GM12878 (cell line): ENCODE data around the gene ADPRS. TPM values are rescaled to one million over a fixed set of nuclear protein-coding genes. Genes with fewer than 3 reads are reported as not detected.

Source experiments
- ATAC-seq: fragments of 200-7000 bp; cut with Tn5 transposase; 3 replicates; pipeline ENCODE4 v1.9.1; 2020; ENCODE audit warnings: mild to moderate bottlenecking, moderate library complexity
- BruUV-seq: library from RNA; stranded (reverse); fragments of 400-500 nt; replicated peaks from 2 replicates; lab custom pipeline; 2021; lab: Mats Ljungman, UMichigan
- CTCF ChIA-PET: fragments of 300-600 bp; sonication (Branson Sonifier 250); formaldehyde crosslinking; extraction: SDS; loops from one replicate; lab custom pipeline; 2021; ENCODE audit warnings: inconsistent platforms; lab: Yijun Ruan, JAX
- POLR2A ChIA-PET: fragments of 350-600 bp; formaldehyde crosslinking; extraction: SDS; loops from one replicate; lab custom pipeline; 2021; ENCODE audit warnings: inconsistent platforms; lab: Charles Lee
- RAD21 ChIA-PET: fragments of 300-600 bp; sonication (Branson Sonifier 250); formaldehyde crosslinking; loops from one replicate; lab custom pipeline; 2023; ENCODE audit warnings: antibody characterized with exemption; ENCODE audit not compliant: unreplicated experiment; lab: Charles Lee
- SMC1A ChIA-PET: fragments of 300-600 bp; sonication (Branson Sonifier 250); formaldehyde crosslinking; loops from one replicate; lab custom pipeline; 2023; ENCODE audit not compliant: unreplicated experiment, uncharacterized antibody; lab: Charles Lee
- DNase-seq: peaks from one replicate; pipeline ENCODE4 v3.0.0-alpha.2; 2011; ENCODE audit warnings: low read depth, low spot score
- FAIRE-seq: peaks from 3 replicates; lab custom pipeline; 2011; peaks lifted over from hg19 to GRCh38; lab: Jason Lieb, UNC
- H2AFZ ChIP-seq: 2 replicates; pipeline ENCODE4 v1.6.0; 2011; ENCODE audit warnings: low read depth, low read length, control low read depth; ENCODE audit not compliant: control insufficient read depth
- H3K27ac ChIP-seq: 2 replicates; pipeline ENCODE4 v1.5.1; 2011; ENCODE audit warnings: control low read depth; ENCODE audit not compliant: control insufficient read depth, insufficient read depth
- H3K27me3 ChIP-seq, 2 experiments: replicated peaks in 1 of 2; 2 replicates each; pipeline versions ENCODE4 v1.6.0 to v1.6.1; 2011; ENCODE audit warnings: low read length in 1 of 2; ENCODE audit not compliant: control insufficient read depth in 2 of 2, insufficient read depth in 2 of 2
- H3K36me3 ChIP-seq, 2 experiments: 2 replicates each; pipeline ENCODE4 v1.5.1; 2011; ENCODE audit warnings: low read length in 1 of 2; ENCODE audit not compliant: control insufficient read depth in 2 of 2, insufficient read depth in 2 of 2
- H3K4me1 ChIP-seq: 2 replicates; pipeline ENCODE4 v1.6.1; 2011; ENCODE audit warnings: mild to moderate bottlenecking, low read length, moderate library complexity, mixed read lengths; ENCODE audit not compliant: control insufficient read depth, insufficient read depth
- H3K4me2 ChIP-seq: 2 replicates; pipeline ENCODE4 v1.6.0; 2011; ENCODE audit warnings: control low read depth; ENCODE audit not compliant: control insufficient read depth, insufficient read depth
- H3K4me3 ChIP-seq: fragments of 200-600 bp; sonication (generic); 2 replicates; pipeline ENCODE4 v1.5.1; 2016
- H3K79me2 ChIP-seq: 2 replicates; pipeline ENCODE4 v1.6.0; 2011; ENCODE audit warnings: low read length; ENCODE audit not compliant: control insufficient read depth, insufficient read depth
- H3K9ac ChIP-seq: 2 replicates; pipeline ENCODE4 v1.8.0; 2011; ENCODE audit warnings: low read length, control low read depth, mixed read lengths; ENCODE audit not compliant: control insufficient read depth, insufficient read depth
- H3K9me3 ChIP-seq: replicated peaks from 3 replicates; pipeline ENCODE4 v1.5.1; 2011; ENCODE audit warnings: mild to moderate bottlenecking, low read length; ENCODE audit not compliant: control insufficient read depth, insufficient read depth
- H4K20me1 ChIP-seq: 2 replicates; pipeline ENCODE4 v1.6.0; 2011; ENCODE audit not compliant: control insufficient read depth, insufficient read depth
- CBX5 ChIP-seq: sonication (generic); IDR thresholded peaks from 2 replicates; pipeline ENCODE4 v1.6.1; 2016; ENCODE audit warnings: low read depth, moderate library complexity, mild to moderate bottlenecking, inconsistent platforms
- CUX1 ChIP-seq: IDR thresholded peaks from 2 replicates; pipeline ENCODE4 v1.6.1; 2012; ENCODE audit warnings: improper control_type of control experiment, low read depth, low read length; ENCODE audit not compliant: insufficient replicate concordance
- ELK1 ChIP-seq: IDR thresholded peaks from 2 replicates; pipeline ENCODE4 v1.6.1; 2012; ENCODE audit warnings: low read depth, low read length, improper control_type of control experiment
- EP300 ChIP-seq, 2 experiments: fragments of 150-350 bp in 1 of 2; IDR thresholded peaks; 2 replicates each; pipeline ENCODE4 v1.6.1; 2011 to 2012; ENCODE audit warnings: low read depth in 2 of 2, low read length in 2 of 2, borderline replicate concordance in 1 of 2, improper control_type of control experiment in 1 of 2, inconsistent platforms in 1 of 2; ENCODE audit not compliant: control insufficient read depth in 1 of 2
- GATAD2B ChIP-seq: fragments of 450-650 bp; conservative IDR thresholded peaks from 2 replicates; pipeline ENCODE4 v1.6.1; 2017; ENCODE audit warnings: low read depth, mild to moderate bottlenecking, moderate library complexity
- IKZF2 ChIP-seq, 2 experiments: fragments of 450-650 bp; IDR thresholded peaks; 2 replicates each; pipeline ENCODE4 v1.6.1; 2017; ENCODE audit warnings: mild to moderate bottlenecking in 2 of 2, moderate library complexity in 2 of 2
- IRF3 ChIP-seq: fragments of 450-650 bp; IDR thresholded peaks from 2 replicates; pipeline ENCODE4 v1.6.1; 2014; ENCODE audit warnings: mild to moderate bottlenecking
- MYC ChIP-seq: IDR thresholded peaks from 2 replicates; pipeline ENCODE4 v1.6.1; 2011; ENCODE audit warnings: mild to moderate bottlenecking, low read length, moderate library complexity, inconsistent platforms; ENCODE audit not compliant: insufficient read depth, insufficient replicate concordance, insufficient read length, severe bottlenecking
- NR2C1 ChIP-seq: fragments of 450-650 bp; IDR thresholded peaks from 2 replicates; pipeline ENCODE4 v1.6.1; 2017; ENCODE audit warnings: antibody characterized with exemption, mild to moderate bottlenecking, moderate library complexity
- SRF ChIP-seq, 2 experiments: IDR thresholded peaks; 2 replicates each; pipeline ENCODE4 v1.6.1; 2011; ENCODE audit warnings: low read depth in 2 of 2, low read length in 2 of 2, mild to moderate bottlenecking in 1 of 2, moderate library complexity in 1 of 2
- ZBED1 ChIP-seq: IDR thresholded peaks from 2 replicates; pipeline ENCODE4 v1.6.1; 2016; ENCODE audit warnings: borderline replicate concordance
- WGBS: methylation state at CpG from one replicate; pipeline ENCODE4 v1.1.6; 2016; ENCODE audit warnings: low lambda C conversion rate; ENCODE audit not compliant: insufficient replicate concordance, insufficient coverage; ENCODE audit errors: missing lambda C conversion rate; 5-methylcytosine and 5-hydroxymethylcytosine counted together
- in situ Hi-C: fragments of 300-500 bp; cut with MboI; formaldehyde crosslinking; loops from 9 replicates; pipeline ENCODE4 v1.14.3; 2018; ENCODE audit warnings: mixed read lengths
- intact Hi-C: fragments of 100-400 bp; cut with micrococcal nuclease; formaldehyde crosslinking; loops from one replicate; pipeline ENCODE4 v1.14.2; 2022; ENCODE audit not compliant: unreplicated experiment
- polyA plus RNA-seq, 11 experiments: library from polyadenylated mRNA; depleted of rRNA in 4 of 11; unstranded in 6 of 11; stranded (reverse) in 5 of 11; fragments of >200 nt; fragmentation: Nextera tagmentation in 4 of 11; fragmentation: Illumina TruSeq in 1 of 11; extraction: Ambion mirVana in 4 of 11; extraction: Trizol in 1 of 11; gene quantifications; 1 replicate in 1 of 11; 2 replicates in 10 of 11; pipeline versions ENCODE4 v1.2.1 to v1.2.3, GENCODE V29; 2011 to 2016; ENCODE audit warnings: inconsistent platforms in 2 of 11, missing spikeins in 2 of 11, low read depth in 1 of 11
- total RNA-seq, 4 experiments: library from RNA; depleted of rRNA in 3 of 4; stranded (reverse); fragments of >200 nt in 3 of 4; fragmentation: Illumina TruSeq in 1 of 4; extraction: Trizol in 1 of 4; gene quantifications; 2 replicates each; pipeline versions ENCODE4 v1.2.1 to v1.2.3, GENCODE V29; 2013 to 2021

ADPRS gene
- total and polyA plus RNA-seq, 10 of the 15 experiments (the other 5 are each of a cell fraction or from before 2014, with no cell fraction given), result 7.6 to 57.6 (median 39.1) TPM

- no peak for TF ChIP-seq CUX1
- TF ChIP-seq, all 136 proteins: peak for 0
Measured at GRCh38 chr1:36055706-36056105, 33.0 kb upstream of the ADPRS start (continued).

GRCh38 chr1:36062315-36062714 is 26.4 kb upstream of the ADPRS start:
- no peaks in the 10 kb centered on the region for H3K79me2 ChIP-seq
- no peaks in the 10 kb centered on the region for H3K4me1 ChIP-seq
- BruUV-seq, result no TSS peak
- no peaks in the 10 kb centered on the region; a peak in 1 of 4 replicates for H3K36me3 ChIP-seq
- no peak for DNase-seq
- no peak overlapping the region for H2AFZ ChIP-seq
- in situ Hi-C loops (no loop called here), intact Hi-C loops (no loop called here)
- ATAC-seq, result no peak
- H3K4me3 ChIP-seq, result no peak overlapping the region
- CTCF ChIA-PET, result no interaction called here
- H3K4me2 ChIP-seq, result no peak overlapping the region
- FAIRE-seq, result no peak
- no peak overlapping the region for H3K27ac ChIP-seq
- WGBS, result 100% methylated on average over 1 of the region's 1 CpG
- no peaks in the 10 kb centered on the region for H3K9me3 ChIP-seq
- SMC1A ChIA-PET, result interaction anchor here (1.2 kb wide), 1 partner anchor 13 kb away, joined by 4 read pairs; no protein-coding TSS in a partner anchor
- no peak overlapping the region for H3K9ac ChIP-seq
- RAD21 ChIA-PET, result no interaction called here
- H4K20me1 ChIP-seq, result no peaks in the 10 kb centered on the region
- no peaks in the 10 kb centered on the region for H3K27me3 ChIP-seq
- POLR2A ChIA-PET, result interaction anchor here (0.5 kb wide), 1 partner anchor 122 kb away, joined by 3 read pairs; no protein-coding TSS in a partner anchor
- TF ChIP-seq SRF (IDR thresholded peaks at IDR 0.05; ENCODE audit: low read depth in 2 of 2, low read length in 2 of 2) (no peak), GATAD2B (no peak), NR2C1 (no peak), IKZF2 (IDR thresholded peaks at IDR 0.05) (no peak), EP300 (IDR thresholded peaks at IDR 0.05; ENCODE audit: borderline replicate concordance in 1 of 2, control insufficient read depth in 1 of 2, low read depth in 2 of 2, low read length in 2 of 2) (no peak), IRF3 (no peak), MYC (no peak), ZBED1 (no peak), ELK1 (no peak), CBX5 (no peak)
